ENCODE results near the gene CTDP1.

GRCh38 chr18:79779700-79780190 is 100.1 kb downstream of the CTDP1 start:
- TF ChIP-seq, protein P1, sequence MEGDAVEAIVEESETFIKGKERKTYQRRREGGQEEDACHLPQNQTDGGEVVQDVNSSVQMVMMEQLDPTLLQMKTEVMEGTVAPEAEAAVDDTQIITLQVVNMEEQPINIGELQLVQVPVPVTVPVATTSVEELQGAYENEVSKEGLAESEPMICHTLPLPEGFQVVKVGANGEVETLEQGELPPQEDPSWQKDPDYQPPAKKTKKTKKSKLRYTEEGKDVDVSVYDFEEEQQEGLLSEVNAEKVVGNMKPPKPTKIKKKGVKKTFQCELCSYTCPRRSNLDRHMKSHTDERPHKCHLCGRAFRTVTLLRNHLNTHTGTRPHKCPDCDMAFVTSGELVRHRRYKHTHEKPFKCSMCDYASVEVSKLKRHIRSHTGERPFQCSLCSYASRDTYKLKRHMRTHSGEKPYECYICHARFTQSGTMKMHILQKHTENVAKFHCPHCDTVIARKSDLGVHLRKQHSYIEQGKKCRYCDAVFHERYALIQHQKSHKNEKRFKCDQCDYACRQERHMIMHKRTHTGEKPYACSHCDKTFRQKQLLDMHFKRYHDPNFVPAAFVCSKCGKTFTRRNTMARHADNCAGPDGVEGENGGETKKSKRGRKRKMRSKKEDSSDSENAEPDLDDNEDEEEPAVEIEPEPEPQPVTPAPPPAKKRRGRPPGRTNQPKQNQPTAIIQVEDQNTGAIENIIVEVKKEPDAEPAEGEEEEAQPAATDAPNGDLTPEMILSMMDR (IDR thresholded peaks at IDR 0.05): no peak
- TF ChIP-seq POLR2A (IDR thresholded peaks at IDR 0.05): no peak

All from adrenal gland (tissue), 5 donors.